SK-N-DZ (cell line): ENCODE results near the gene TIRAP.

ENCODE experiments used
- DNase-seq: peaks from one replicate; pipeline ENCODE4 v3.0.0-alpha.2; 2015; ENCODE audit warnings: low spot score
- small RNA-seq, 2 experiments: library from RNA; depleted of rRNA; stranded (forward); fragments of <200 nt; gene quantifications; one replicate each; pipeline ENCODE3, GENCODE V24; 2014

TIRAP gene

GRCh38 chr11:126341760-126342161, 58.9 kb downstream of the TIRAP start:
- no peak for DNase-seq

GRCh38 chr11:126343051-126343450, 60.2 kb downstream of the TIRAP start:
- no peak for DNase-seq

Small RNAs within 50 kb of the gene (small RNA-seq; reads per million reads assigned to genes)
- 0 reads per million in 2 experiments for gene RN7SL351P
